Ovary (tissue), 9 donors: ENCODE measurements around the gene EHMT1. TPM values are rescaled to one million over a fixed set of nuclear protein-coding genes. Genes with fewer than 3 reads are reported as not detected.

ENCODE experiments used
- DNase-seq, 5 donors: peaks; one replicate each; pipeline ENCODE4 v3.0.0-alpha.2; 2019 to 2020
- H3K27ac ChIP-seq, 2 donors: fragments of 200-600 bp; one replicate each; pipeline versions ENCODE4 v1.5.1 to v1.8.0; 2019 to 2022
- H3K27me3 ChIP-seq: fragments of 200-600 bp; one replicate; pipeline ENCODE4 v1.8.0; 2022
- H3K36me3 ChIP-seq: fragments of 200-600 bp; sonication (generic); one replicate; pipeline ENCODE4 v1.5.1; 2019
- H3K4me1 ChIP-seq: one replicate; pipeline ENCODE4 v1.8.1; 2013; ENCODE audit warnings: mild to moderate bottlenecking, moderate library complexity; ENCODE audit not compliant: insufficient read depth
- H3K4me3 ChIP-seq: fragments of 200-600 bp; sonication (generic); one replicate; pipeline ENCODE4 v1.5.1; 2017
- H3K9me3 ChIP-seq, 2 donors: fragments of 200-600 bp in 1 of 2; sonication (generic) in 1 of 2; one replicate each; pipeline versions ENCODE4 v1.5.1 to v1.8.1; 2013 to 2019; ENCODE audit warnings: mild to moderate bottlenecking in 1 of 2, moderate library complexity in 1 of 2
- EP300 ChIP-seq: sonication (generic); formaldehyde crosslinking; IDR thresholded peaks from one replicate; pipeline ENCODE4 v1.6.1; 2017; ENCODE audit warnings: antibody characterized with exemption
- POLR2A ChIP-seq: fragments of 450-650 bp; IDR thresholded peaks from one replicate; pipeline ENCODE4 v1.6.1; 2017; ENCODE audit warnings: antibody characterized with exemption, mild to moderate bottlenecking, moderate library complexity
- WGBS, 3 donors: extraction: QIAGEN DNeasy Blood & Tissue Kit in 1 of 3; methylation state at CpG; one replicate each; pipeline versions ENCODE4 v1.1.5 to v1.1.7; 2013 to 2017; 5-methylcytosine and 5-hydroxymethylcytosine counted together
- intact Hi-C, 4 donors: fragments of 100-400 bp; cut with DNase I; formaldehyde crosslinking; loops; one replicate each; pipeline versions ENCODE4 v1.11.0 to v1.15.1; 2022 to 2023
- polyA plus RNA-seq, 2 donors: library from polyadenylated mRNA; stranded (reverse); fragments of 200-250 nt in 1 of 2; fragments of 350-450 nt in 1 of 2; fragmentation: Illumina TruSeq in 1 of 2; extraction: RNeasy Lipid Tissue Mini Kit (QIAGEN cat#74804) in 1 of 2; gene quantifications; one replicate each; pipeline ENCODE4 v1.2.3, GENCODE V29; 2013 to 2014
- total RNA-seq, 7 donors: library from RNA; depleted of rRNA in 2 of 7; stranded (reverse); fragments of >200 nt in 2 of 7; fragmentation: NEBNext Ultra II Directional in 3 of 7; extraction: Animal tissue kit (Norgen Biotek cat#: 25700) in 3 of 7; gene quantifications; one replicate each; pipeline versions ENCODE4 v1.1.0 to v1.2.4, GENCODE V29; 2016 to 2023
- TF ChIP-seq, protein P1 (sequence below), 3 donors: fragments of 450-650 bp in 2 of 3; fragments of 200-600 bp in 1 of 3; IDR thresholded peaks; one replicate each; pipeline versions ENCODE4 v1.5.1 to v1.8.0; 2016 to 2022; ENCODE audit warnings: antibody characterized with exemption in 3 of 3, mild to moderate bottlenecking in 1 of 3
- donor health status: DM: no; HTN: no; CAD: no; lungs with moderate emphysema.
- donor health status: DM: no; HTN: no; CAD: no.
- donor health status: Bipolar disorder and iron deficiency.
- donor health status: DM: yes; HTN: yes; CAD: no.
- donor health status: DM: no; HTN: no; CAD: no.
- donor health status: DM: yes; HTN: yes; CAD: no.

Gene EHMT1
- total and polyA plus RNA-seq, 9 donors: 40.8 to 98.5 (median 77.9) TPM

- no peak overlapping the region for H3K4me3 ChIP-seq
- no peaks in the 10 kb centered on the region for H3K27me3 ChIP-seq
- H3K9me3 ChIP-seq: no peaks in the 10 kb centered on the region
- peak in 4 of 5 donors; percentile 51 to 63 (median 58) for DNase-seq
- peak overlapping the region in 1 of 2 donors; percentile 24 for H3K27ac ChIP-seq
- no peak for TF ChIP-seq EP300
- peaks cover 22% of the 10 kb centered on the region for H3K4me1 ChIP-seq
- 16 to 40% (median 30%) methylated on average over 10 of the region's 10 CpGs for WGBS, 3 donors
- H3K36me3 ChIP-seq: no peaks in the 10 kb centered on the region
- intact Hi-C loops: no loop called here
Observed at GRCh38 chr9:137673886-137674285, 55.1 kb downstream of the EHMT1 start.

DNA sequence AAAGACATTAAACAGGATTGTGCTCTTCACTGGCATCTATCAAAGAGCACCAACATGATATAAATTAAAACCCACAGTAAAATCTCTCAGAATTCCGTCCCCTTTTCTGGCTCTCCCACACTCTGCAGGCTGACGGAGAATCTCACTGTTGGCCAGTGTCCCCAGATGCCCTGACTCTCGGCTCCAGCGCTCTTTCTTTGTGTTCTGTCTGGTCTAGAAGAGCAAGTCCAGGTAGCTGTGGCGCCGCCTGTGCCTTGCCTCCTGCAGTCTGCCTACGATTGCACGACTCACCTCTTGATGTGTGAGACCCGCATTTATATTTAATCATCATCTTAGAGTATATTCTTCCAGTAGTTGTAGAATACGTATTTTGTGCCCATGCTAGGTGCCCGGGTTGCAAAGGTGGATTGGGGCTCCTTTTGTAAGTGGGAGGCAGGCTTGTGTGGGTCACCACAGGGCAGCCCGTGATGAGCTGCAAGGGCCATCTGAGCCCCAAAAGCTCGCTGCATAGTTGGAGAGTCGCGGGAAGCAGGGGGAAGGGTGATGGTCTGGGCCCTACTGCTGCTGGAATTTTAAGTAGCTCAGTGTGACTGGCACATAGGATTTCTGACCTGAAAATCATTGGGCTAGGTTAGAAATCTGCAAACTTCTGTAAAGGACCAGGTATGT lies 55.6 kb downstream of the EHMT1 start:
- peak overlapping the region in 1 of 2 donors; percentile 24 for H3K27ac ChIP-seq
- 40 to 54% (median 53%) methylated on average over 15 of the region's 15 CpGs for WGBS, 3 donors
- intact Hi-C loops: no loop called here
- H3K4me3 ChIP-seq: no peak overlapping the region
- H3K36me3 ChIP-seq: no peaks in the 10 kb centered on the region
- no peaks in the 10 kb centered on the region for H3K9me3 ChIP-seq
- TF ChIP-seq, protein P1, sequence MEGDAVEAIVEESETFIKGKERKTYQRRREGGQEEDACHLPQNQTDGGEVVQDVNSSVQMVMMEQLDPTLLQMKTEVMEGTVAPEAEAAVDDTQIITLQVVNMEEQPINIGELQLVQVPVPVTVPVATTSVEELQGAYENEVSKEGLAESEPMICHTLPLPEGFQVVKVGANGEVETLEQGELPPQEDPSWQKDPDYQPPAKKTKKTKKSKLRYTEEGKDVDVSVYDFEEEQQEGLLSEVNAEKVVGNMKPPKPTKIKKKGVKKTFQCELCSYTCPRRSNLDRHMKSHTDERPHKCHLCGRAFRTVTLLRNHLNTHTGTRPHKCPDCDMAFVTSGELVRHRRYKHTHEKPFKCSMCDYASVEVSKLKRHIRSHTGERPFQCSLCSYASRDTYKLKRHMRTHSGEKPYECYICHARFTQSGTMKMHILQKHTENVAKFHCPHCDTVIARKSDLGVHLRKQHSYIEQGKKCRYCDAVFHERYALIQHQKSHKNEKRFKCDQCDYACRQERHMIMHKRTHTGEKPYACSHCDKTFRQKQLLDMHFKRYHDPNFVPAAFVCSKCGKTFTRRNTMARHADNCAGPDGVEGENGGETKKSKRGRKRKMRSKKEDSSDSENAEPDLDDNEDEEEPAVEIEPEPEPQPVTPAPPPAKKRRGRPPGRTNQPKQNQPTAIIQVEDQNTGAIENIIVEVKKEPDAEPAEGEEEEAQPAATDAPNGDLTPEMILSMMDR (IDR thresholded peaks at IDR 0.05): no peak
- no peak for TF ChIP-seq EP300
- TF ChIP-seq POLR2A: no peak
- H3K27me3 ChIP-seq: no peaks in the 10 kb centered on the region
- DNase-seq: no peak
- H3K4me1 ChIP-seq: peaks cover 20% of the 10 kb centered on the region

GRCh38 chr9:137674976-137675320 lies 56.1 kb downstream of the EHMT1 start:
- whole genome bisulfite sequencing, 3 donors: 83 to 85% (median 84%) methylated on average over 5 of the region's 5 CpGs
- H3K27ac ChIP-seq: no peak overlapping the region
- no peaks in the 10 kb centered on the region for H3K27me3 ChIP-seq
- H3K4me1 ChIP-seq: peaks cover 18% of the 10 kb centered on the region
- H3K36me3 ChIP-seq: no peaks in the 10 kb centered on the region
- DNase-seq: no peak
- no peaks in the 10 kb centered on the region for H3K9me3 ChIP-seq
- TF ChIP-seq EP300 (no peak), POLR2A (no peak)
- TF ChIP-seq, protein P1 (IDR thresholded peaks at IDR 0.05): no peak
- H3K4me3 ChIP-seq: no peak overlapping the region
- intact Hi-C loops: no loop called here

GRCh38 chr9:137676998-137677397 lies 58.2 kb downstream of the EHMT1 start:
- H3K27me3 ChIP-seq: no peaks in the 10 kb centered on the region
- WGBS, 3 donors: 94 to 97% (median 95%) methylated on average over 12 of the region's 12 CpGs
- no peak for DNase-seq
- no peaks in the 10 kb centered on the region for H3K9me3 ChIP-seq
- TF ChIP-seq POLR2A (no peak), EP300 (no peak)
- TF ChIP-seq, protein P1 (IDR thresholded peaks at IDR 0.05): no peak
- H3K36me3 ChIP-seq: no peaks in the 10 kb centered on the region
- no peak overlapping the region for H3K4me3 ChIP-seq
- H3K4me1 ChIP-seq: peaks cover 23% of the 10 kb centered on the region
- intact Hi-C loops: no loop called here
- no peak overlapping the region for H3K27ac ChIP-seq

DNA sequence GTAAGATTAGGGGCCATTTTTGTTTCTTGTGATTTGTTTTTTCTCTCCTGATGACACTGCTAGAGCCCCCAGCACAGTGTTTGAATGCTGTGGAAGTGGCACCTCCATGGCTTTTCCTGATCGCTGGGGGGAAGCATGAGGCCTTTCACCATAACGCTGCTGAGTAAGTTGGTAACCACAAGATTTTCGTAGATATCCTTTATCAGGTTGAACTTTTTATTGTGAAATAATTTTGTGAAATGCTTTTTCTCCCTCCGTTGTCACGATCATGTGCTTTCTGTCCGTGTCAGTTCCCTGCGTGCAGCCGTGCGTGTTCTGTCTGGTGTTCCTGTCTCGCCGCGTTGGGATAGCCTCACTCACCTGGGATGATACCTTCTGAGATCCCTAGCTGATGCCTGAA lies 59.4 kb downstream of the EHMT1 start:
- no peak for DNase-seq
- H3K4me1 ChIP-seq: peaks cover 21% of the 10 kb centered on the region
- no peak overlapping the region for H3K27ac ChIP-seq
- no peaks in the 10 kb centered on the region for H3K27me3 ChIP-seq
- no peaks in the 10 kb centered on the region for H3K36me3 ChIP-seq
- TF ChIP-seq POLR2A (no peak), EP300 (no peak)
- TF ChIP-seq, protein P1 (IDR thresholded peaks at IDR 0.05): no peak
- 91 to 96% (median 94%) methylated on average over 12 of the region's 12 CpGs for WGBS, 3 donors
- intact Hi-C loops: no loop called here
- H3K4me3 ChIP-seq: no peak overlapping the region
- no peaks in the 10 kb centered on the region for H3K9me3 ChIP-seq
